Measurements from ENCODE around the gene KLHDC7B. TPM values are rescaled to one million over a fixed set of nuclear protein-coding genes. Genes with fewer than 3 reads are reported as not detected.
A peak's percentile ranks its signal among the peaks of the same experiment; 100 is the strongest.

KLHDC7B gene
- total RNA-seq, 1 experiment from 2014 or later: 1.8 TPM

GRCh38 chr22:50525104-50525857, 20.4 kb upstream of the KLHDC7B start, which contains the start of gene SCO2:
SCO2 (minus strand) TSS chr22:50525598; CDS start chr22:50524411, 1,187 bp downstream.
- DNase-seq (ENCODE audit: low read depth, low spot score) (no peak), ATAC-seq (peak; percentile 56)
- in situ Hi-C loops (cut with HindIII; ENCODE audit: low pct_unique_long_range_greater_than_20kb, low sequenced_read_pairs): no loop called here
- BruUV-seq (replicated peaks): no TSS peak
- H3K4me1 ChIP-seq (ENCODE audit: control insufficient read depth, insufficient read depth, low read length): peaks cover 4% of the 10 kb centered on the region
- no peaks in the 10 kb centered on the region; the same call in 1 of the 2 replicates for H3K36me3 ChIP-seq (ENCODE audit: control insufficient read depth, insufficient read depth, low read length)
- peak within 1 kb of the TSS; percentile 65 to 69 for H3K4me3 ChIP-seq (ENCODE audit: low read depth in 2 of 2, low read length in 2 of 2)
- POLR2A ChIA-PET: interaction anchor here (0.5 kb wide), 1 partner anchor 24 kb away, joined by 3 read pairs; no protein-coding TSS in a partner anchor
- CTCF ChIA-PET: interaction anchor here (0.7 to 1.4 kb wide), 5 partner anchors 10 to 95 kb away, joined by 3 to 12 read pairs (median 9); partner anchors contain the start of genes LMF2 and NCAPH2
- no peaks in the 10 kb centered on the region for H3K27me3 ChIP-seq (ENCODE audit: control insufficient read depth, insufficient read depth, low read length)
- intact Hi-C loops (cut with micrococcal nuclease; ENCODE audit: unreplicated experiment): no loop called here
- H3K27ac ChIP-seq (ENCODE audit: low read length): peak within 1 kb of the TSS; percentile 82
- no peaks in the 10 kb centered on the region for H3K9me3 ChIP-seq (ENCODE audit: control insufficient read depth, insufficient read depth, low read depth, low read length)
- TF ChIP-seq POLR2AphosphoS5 (IDR thresholded peaks at IDR 0.05; ENCODE audit: low read depth, low read length) (peak; percentile 39), CTCF (IDR thresholded peaks at IDR 0.05) (no peak)

GRCh38 chr22:50525858-50526107, 19.9 kb upstream of the KLHDC7B start:
- BruUV-seq (replicated peaks): no TSS peak
- intact Hi-C loops (cut with micrococcal nuclease; ENCODE audit: unreplicated experiment) (no loop called here), in situ Hi-C loops (cut with HindIII; ENCODE audit: low pct_unique_long_range_greater_than_20kb, low sequenced_read_pairs) (no loop called here)
- no peaks in the 10 kb centered on the region; the same call in 1 of the 2 replicates for H3K36me3 ChIP-seq (ENCODE audit: control insufficient read depth, insufficient read depth, low read length)
- CTCF ChIA-PET: interaction anchor here (0.7 to 1.4 kb wide), 5 partner anchors 9 to 95 kb away, joined by 3 to 12 read pairs (median 9); partner anchors contain the start of genes LMF2 and NCAPH2
- H3K27me3 ChIP-seq (ENCODE audit: control insufficient read depth, insufficient read depth, low read length): no peaks in the 10 kb centered on the region
- peak overlapping the region; percentile 65 to 69 for H3K4me3 ChIP-seq (ENCODE audit: low read depth in 2 of 2, low read length in 2 of 2)
- H3K27ac ChIP-seq (ENCODE audit: low read length): no peak overlapping the region; the same call in 1 of the 2 replicates
- no peaks in the 10 kb centered on the region for H3K9me3 ChIP-seq (ENCODE audit: control insufficient read depth, insufficient read depth, low read depth, low read length)
- H3K4me1 ChIP-seq (ENCODE audit: control insufficient read depth, insufficient read depth, low read length): peaks cover 4% of the 10 kb centered on the region
- peak; percentile 32; the same call in 1 of the 2 replicates for ATAC-seq
- TF ChIP-seq REST (IDR thresholded peaks at IDR 0.05; ENCODE audit: insufficient read depth in 1 of 2, low read depth in 2 of 2, low read length in 1 of 2): no peak
- POLR2A ChIA-PET: interaction anchor here (0.5 to 0.6 kb wide), 2 partner anchors 24 to 174 kb away, joined by 3 read pairs; no protein-coding TSS in a partner anchor
- no peak for DNase-seq (ENCODE audit: low read depth, low spot score)

GRCh38 chr22:50526108-50526833, 19.4 kb upstream of the KLHDC7B start:
- H3K27ac ChIP-seq (ENCODE audit: low read length): peak overlapping the region; percentile 79; the same call in 1 of the 2 replicates
- H3K36me3 ChIP-seq (ENCODE audit: control insufficient read depth, insufficient read depth, low read length): no peaks in the 10 kb centered on the region; the same call in 1 of the 2 replicates
- peaks cover 4% of the 10 kb centered on the region for H3K4me1 ChIP-seq (ENCODE audit: control insufficient read depth, insufficient read depth, low read length)
- DNase-seq (ENCODE audit: low read depth, low spot score): no peak
- ATAC-seq: peak; percentile 37
- no peaks in the 10 kb centered on the region for H3K9me3 ChIP-seq (ENCODE audit: control insufficient read depth, insufficient read depth, low read depth, low read length)
- no TSS peak for BruUV-seq (replicated peaks)
- H3K27me3 ChIP-seq (ENCODE audit: control insufficient read depth, insufficient read depth, low read length): no peaks in the 10 kb centered on the region
- CTCF ChIA-PET: interaction anchor here (0.8 to 1.4 kb wide), 4 partner anchors 9 to 94 kb away, joined by 3 to 12 read pairs (median 10); partner anchors contain the start of genes LMF2 and NCAPH2
- in situ Hi-C loops (cut with HindIII; ENCODE audit: low pct_unique_long_range_greater_than_20kb, low sequenced_read_pairs): no loop called here
- POLR2A ChIA-PET: interaction anchor here (0.6 kb wide), 1 partner anchor 173 kb away, joined by 3 read pairs; no protein-coding TSS in a partner anchor
- intact Hi-C loops (cut with micrococcal nuclease; ENCODE audit: unreplicated experiment): no loop called here
- peak overlapping the region; percentile 65 to 69 for H3K4me3 ChIP-seq (ENCODE audit: low read depth in 2 of 2, low read length in 2 of 2)
- no peak for TF ChIP-seq TCF7L2 (IDR thresholded peaks at IDR 0.05; ENCODE audit: low read depth, low read length)
- TF ChIP-seq CTCF (IDR thresholded peaks at IDR 0.05): peak; percentile 82
- peak; percentile 49; the same call in 1 of the 2 replicates for TF ChIP-seq SIN3A (IDR thresholded peaks at IDR 0.05; ENCODE audit: borderline replicate concordance, insufficient read depth, low read depth, low read length)
- TF ChIP-seq POLR2AphosphoS5 (IDR thresholded peaks at IDR 0.05; ENCODE audit: low read depth, low read length): peak; percentile 47; the same call in 1 of the 2 replicates
- no peak for TF ChIP-seq REST (IDR thresholded peaks at IDR 0.05; ENCODE audit: insufficient read depth in 1 of 2, low read depth in 2 of 2, low read length in 1 of 2)

Data from Panc1 (cell line).